Measurements from ENCODE around the gene MST1.
A peak's percentile ranks its signal among the peaks of the same experiment; 100 is the strongest.

MST1 gene

DNA sequence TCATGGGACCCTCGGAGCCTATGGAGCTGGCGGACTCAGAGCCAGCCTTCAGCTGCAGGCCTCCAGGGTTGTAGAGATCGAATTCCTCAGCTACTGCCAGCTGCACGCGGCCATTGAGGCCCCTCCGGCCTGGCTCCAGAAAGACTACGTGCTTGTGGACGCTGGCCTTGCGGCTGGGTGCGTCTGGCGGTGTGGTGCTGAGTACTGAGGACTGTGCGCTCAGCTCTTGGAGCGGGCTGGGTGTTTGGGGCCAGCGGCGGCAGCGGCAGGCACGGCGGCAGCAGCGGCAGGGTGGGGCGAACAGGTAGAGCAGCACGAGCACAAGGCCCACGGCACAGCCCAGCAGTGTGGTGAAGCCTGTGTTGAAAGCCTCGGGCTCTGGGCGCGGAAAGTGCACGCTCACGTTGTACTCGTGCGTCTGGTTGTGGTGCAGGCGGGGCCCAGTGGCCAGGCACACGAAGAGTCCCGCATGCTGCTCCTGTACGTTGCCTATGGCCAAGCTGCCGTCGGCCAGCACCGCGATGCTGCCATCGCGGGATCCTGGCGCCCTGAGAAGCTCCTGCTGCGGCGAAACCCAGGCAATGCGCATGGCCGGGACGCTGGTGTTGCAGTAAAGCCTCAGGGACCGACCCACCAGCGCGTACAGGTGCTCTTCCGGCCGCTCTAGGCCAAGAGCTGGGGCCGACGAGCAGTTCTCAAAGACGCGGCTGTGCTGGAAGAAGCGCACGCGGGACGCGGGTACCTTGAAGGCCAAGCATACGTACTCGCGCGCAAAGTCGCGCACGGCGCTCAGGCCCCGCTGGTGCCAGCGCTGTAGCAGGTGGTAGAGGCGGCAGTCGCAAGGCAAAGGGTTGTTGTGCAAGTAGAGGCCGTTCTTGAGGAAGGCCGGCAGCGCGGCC is 28.9 kb upstream of the MST1 start:
- no peak for DNase-seq (ENCODE audit: low read depth in 2 of 2)

DNA sequence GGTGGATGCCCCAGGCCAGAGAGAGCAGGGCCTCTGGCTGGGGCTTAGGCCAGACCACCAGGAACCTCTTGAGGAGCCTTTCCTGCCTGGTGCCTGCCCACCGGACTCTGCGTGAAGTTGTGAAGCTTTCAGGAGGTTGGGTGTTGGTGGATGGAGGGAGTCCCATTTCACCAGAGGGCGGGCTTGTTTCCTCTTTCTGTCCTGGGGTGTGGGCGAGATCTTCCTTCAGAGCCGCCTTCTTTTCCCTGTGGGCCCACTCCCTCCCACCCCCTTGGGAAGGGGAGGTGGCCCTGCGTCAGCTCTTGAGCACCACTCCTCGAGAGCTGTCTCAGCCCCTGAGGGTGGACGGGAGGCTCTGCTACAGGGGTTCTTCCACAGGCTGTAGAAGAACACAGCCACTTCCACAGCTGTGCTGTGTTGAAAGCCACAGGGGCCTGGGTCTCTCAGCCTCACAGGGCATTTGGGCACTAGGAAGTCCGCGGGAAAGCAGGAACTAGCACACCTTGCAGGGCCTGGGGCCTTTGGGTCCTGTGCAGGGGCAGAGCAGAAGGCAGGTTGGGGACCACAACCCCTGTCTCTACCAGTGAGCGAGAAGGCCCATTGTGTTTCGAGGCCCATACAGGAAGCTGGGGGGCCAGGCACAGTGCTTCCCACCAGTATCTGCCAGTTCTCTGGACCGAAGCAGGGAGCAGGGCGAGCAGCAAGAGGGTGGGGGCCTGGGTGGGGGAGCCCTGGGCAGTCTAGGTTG is 28.1 kb upstream of the MST1 start:
- DNase-seq (ENCODE audit: low read depth in 2 of 2): no peak

DNA sequence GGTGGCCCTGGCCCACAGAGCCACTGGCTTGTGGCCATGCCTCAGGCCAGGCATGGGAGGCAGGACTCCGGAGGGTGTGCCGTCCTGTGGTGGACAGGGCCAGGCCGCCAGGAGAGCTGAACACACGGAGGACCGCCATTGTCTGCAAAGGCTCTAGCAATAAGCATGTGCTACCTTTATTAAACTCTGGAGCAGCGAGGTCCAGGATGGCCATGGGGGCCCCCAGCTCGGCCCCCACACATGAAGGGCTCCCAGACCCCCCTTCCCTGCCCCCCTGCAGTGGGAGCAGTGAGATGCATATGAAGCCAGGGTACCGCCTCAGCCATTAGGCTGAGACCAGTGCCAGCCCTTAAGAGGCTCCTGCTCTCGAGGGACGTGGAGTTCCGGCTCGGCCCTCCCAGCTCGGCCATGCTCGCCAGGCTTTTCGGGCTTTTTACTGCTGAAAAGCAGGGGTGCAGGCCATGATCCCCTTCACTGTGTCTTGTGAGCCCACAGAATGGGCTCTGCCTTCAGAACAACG is 27.5 kb upstream of the MST1 start:
- no peak for DNase-seq (ENCODE audit: low read depth in 2 of 2)

DNA sequence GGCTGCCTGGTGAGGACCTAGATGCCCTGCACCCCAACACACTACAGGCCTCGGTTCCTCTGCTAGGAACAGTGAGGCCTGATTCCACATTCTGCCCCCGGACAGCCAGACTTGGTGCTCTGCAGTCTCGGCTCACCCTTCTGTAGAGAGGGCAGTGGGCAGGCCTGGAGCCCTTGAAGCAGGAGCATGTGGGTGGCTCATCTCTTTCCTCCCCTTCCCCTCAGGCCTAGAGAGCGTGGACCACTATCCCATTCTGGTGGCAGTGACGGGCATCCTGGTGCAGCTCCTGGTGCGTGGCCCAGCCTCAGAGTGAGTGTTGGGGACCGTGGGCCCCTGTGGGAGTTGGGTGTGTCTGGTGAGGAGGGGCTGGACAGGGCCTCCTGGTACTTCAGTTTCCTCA is 26.9 kb upstream of the MST1 start:
- DNase-seq (ENCODE audit: low read depth in 2 of 2): no peak

DNA sequence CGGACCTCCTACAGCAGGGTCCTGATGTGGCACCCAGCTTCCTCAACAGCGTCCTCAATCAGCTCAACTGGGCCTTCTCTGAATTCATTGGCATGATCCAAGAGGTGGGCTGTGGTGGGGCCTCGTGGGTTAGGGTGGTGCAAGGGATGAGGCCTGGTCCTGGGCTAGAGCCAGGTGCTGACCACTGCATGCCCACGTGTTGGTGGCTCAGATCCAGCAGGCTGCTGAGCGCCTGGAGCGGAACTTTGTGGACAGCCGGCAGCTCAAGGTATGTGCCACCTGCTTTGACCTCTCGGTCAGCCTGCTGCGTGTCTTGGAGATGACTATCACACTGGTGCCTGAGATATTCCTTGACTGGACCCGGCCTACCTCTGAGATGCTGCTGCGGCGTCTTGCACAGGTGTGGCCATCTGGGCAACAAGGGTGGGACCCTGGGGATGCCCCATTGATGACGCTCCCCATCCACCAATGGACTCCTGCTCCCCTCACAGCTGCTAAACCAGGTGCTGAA is 26.4 kb upstream of the MST1 start:
- no peak for DNase-seq (ENCODE audit: low read depth in 2 of 2)

DNA sequence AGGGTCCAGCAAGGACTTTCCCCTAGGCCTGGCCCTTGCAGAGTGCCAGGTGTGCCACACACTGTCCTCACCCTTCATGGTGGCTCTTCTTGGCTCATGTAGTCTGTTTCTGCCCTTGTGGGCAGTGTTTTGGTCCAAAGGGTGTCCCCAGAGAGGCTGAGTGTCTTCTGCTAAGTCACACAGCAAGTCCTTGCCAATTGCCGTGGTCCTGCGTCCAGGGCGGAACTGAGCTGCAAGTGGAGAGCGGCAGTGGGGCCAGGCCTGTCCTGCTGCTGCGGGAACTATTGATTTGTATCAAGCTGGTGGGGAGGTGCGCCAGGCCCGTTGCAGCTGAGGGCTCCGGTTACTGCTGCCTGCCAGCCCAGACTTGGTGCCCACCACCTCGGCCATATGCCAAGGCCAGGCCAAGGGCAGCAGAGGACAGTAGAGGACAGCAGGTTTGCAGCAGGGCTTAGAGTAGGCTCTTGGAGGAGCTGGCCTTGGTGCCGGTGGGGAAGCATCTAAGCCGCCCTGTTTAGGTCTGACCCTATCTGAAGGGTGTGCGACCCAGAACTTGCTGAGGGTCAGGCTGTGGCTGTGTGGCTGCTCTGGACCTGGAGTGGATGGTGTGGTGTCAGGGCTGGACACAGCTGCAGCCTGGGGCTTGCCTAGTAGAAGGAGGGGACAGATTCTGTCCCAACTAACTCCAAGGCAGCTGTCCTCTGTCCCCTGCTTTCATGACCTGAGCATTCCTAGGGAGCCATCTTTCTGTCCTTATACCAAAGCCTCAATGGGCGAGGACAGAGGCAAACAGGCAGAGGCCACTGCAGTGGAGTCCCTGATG is 25.7 kb upstream of the MST1 start:
- no peak for DNase-seq (ENCODE audit: low read depth in 2 of 2)

DNA sequence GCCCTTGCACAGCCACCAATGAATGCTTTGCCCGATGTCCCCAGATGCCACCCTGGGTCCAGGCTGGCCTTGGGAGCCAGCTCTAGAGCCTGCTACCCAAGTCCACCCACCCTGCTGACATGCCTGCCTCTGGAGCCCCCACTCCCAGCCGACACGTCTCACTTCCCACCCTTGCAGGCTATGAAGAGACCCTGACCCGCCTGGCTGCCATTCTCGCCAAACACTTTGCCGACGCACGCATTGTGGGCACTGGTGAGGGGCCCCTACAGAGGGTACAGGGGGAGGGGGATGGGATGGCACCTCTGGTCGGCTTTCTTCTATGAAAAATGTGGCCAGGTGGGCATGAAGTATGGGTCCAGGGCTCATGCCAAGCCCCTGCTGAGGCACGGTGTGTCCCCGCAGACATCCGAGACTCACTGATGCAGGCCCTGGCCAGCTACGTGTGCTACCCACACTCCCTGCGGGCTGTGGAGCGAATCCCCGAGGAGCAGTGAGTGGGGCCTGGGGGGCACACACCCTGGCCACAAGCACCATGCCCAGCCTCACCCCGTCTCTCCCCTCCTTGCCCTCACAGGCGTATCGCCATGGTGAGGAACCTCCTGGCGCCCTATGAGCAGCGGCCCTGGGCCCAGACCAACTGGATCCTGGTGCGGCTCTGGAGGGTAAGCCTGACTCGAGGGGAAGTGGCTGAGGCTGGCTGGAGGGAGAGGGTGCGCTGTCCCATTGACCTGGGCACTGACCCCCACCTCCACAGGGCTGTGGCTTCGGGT is 24.2 kb upstream of the MST1 start:
- DNase-seq (ENCODE audit: low read depth in 2 of 2): no peak

DNA sequence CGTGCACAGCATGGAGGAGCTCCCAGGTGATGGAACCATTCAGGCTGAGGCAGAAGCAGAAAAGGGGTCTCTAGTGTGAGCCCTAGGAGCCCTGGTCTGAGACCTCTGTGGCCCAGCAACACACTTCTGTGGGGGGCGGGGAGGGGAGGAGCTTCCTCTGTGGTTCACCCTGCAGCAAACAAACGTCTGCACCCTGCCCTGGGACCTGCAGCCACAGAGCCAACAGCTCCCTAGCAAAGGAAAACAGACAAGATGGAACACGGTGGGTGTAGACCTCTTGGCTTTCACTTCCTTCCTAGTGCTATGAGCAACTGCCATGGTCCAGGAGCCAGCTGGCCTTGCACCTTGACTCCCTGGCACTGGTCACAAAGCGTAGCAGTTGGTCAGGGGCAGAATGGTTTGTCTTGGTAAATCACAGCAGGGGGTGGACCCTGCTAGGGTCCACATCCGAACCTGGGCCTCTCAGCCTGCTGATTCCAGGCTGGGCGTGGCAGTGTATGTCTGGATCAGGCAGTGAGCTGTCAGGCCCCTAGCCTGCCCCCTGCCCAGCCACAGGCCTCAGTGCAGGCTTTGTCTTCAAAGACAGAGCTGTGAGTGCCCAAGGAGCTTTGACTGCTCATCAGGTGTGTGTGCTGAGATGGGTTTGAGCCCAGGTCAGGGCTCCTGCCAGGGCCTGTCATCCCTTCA is 23.5 kb upstream of the MST1 start:
- DNase-seq (ENCODE audit: low read depth in 2 of 2): no peak

DNA sequence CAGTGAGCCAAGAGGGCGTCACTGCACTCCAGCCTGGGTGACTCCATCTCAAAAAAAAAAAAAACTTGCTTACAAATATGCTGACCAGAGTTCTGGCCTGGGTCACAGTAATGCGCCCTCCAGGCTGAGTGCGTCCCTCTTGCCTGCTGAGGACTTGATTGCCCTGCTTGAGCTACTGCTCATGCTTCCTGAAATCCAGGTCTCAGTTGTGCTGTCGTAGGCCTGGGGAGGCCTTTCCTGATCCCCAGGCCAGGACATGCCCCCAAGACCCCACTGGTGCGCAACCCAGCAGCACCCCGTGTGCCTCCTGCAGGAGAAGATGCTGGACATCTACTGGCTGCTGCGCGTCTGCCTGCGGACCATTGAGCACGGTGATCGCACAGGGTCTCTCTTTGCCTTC is 22.9 kb upstream of the MST1 start:
- DNase-seq (ENCODE audit: low read depth in 2 of 2): no peak

DNA sequence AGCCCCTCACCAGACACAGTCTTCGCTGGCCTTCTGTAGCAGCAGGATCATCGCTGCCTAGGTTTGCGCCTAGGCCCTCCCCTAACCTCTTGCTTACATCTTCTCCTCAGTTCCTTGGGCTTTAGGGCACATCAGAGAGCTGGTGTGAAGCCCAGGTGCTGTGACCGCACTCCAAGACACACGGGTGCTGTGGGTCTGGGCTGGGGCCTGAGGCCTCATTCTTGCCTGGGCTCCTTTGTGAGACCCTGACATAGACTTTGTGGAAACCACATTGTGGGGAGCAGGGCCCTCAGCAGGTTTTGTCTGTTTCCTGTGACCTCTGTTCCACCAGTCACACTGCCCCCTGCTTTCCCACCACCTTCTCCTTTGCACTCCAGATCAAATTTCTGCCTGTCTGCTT is 22.2 kb upstream of the MST1 start:
- DNase-seq (ENCODE audit: low read depth in 2 of 2): no peak

DNA sequence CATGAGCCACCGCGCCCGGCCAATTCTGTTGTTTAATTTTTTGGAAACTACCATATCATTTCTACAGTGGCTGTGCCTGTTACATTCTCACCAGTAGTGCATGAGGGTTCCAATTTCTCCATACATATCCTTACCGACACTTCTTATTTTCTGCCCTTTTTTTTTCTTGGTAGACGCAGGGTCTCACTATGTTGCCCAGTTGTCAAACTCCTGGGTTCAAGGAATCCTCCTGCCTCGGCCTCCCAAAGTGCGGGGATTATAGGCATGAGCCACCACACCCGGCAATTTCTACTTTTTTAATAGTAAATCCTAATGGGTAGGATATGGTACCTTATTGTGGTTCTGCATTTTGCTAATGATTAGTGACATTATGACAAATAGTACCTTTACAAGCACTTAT is 20.6 kb upstream of the MST1 start:
- DNase-seq (ENCODE audit: low read depth in 2 of 2): no peak

DNA sequence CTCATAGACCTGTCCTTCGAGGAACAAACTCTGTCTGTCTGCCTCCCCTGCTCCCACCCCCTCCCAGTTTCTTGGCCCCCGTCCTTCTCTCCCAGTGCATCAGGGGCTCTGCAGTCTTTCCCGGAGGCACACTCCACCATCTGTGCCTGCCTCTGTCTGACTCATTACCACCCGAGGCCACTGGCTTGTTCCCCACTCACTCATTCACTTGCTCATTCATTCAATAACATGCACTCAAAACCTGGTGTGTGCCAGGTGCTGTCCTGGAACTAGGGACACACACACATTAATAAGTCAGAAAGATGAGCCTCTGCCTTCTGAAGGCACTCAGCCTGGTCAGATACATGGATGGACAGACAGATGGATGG is 17.8 kb upstream of the MST1 start:
- no peak for DNase-seq (ENCODE audit: low read depth in 2 of 2)

DNA sequence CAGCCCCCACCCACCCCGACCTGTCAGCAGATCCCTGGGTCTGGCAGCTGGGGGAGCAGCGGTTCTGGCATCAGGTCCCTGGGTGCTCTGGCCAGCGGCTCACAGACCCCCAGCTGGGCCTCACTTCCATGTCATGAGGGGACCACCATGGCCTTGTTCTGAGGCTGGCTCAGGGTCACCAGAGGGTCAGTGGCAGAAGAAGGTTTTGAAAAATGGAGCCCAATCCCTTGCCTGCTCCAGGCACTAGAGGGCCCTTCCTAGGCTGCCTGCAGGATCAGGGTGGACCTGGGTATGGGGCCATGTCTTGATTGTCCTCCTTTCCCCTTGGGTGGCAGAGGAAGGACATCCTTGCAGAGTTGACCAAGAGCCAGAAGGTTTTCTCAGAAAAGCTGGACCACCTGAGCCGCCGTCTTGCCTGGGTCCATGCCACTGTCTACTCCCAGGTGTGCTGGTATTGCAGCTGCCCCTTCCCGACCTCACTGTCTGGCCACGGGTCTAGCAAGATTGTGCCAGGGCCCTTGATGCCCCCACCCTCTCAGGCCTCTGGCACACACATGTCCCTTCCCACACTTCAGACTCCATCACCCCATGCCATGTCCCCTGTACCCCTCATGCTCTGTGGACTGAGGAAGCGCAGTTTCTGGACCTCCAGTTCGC is 17.3 kb upstream of the MST1 start:
- DNase-seq (ENCODE audit: low read depth in 2 of 2): no peak

DNA sequence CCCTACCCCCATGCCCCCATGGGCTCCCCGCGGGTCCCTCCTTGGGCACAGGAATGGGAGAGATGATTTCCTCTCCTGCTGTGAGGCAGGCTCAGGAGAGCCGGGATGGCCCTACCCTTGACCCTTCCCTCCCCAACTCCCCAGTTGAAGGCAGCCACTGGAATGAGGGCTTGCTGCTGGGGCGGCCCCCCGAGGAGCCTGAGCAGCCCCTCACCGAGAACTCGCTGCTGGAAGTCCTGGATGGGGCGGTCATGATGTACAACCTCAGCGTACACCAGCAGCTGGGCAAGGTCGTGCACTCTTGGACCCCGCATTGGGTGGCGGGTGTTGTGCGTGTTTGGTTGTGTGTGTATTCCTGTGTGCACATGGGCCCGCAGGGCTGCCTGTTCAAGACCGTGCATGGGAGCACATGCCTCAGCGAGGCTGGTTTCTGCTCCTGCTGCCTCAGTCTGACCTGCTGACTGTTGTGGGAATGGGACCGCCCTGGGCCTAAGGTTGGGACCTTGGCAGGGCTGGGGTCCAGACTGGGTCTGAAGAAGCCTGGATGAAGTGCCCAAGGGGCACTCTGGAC is 16.2 kb upstream of the MST1 start:
- DNase-seq (ENCODE audit: low read depth in 2 of 2): no peak

DNA sequence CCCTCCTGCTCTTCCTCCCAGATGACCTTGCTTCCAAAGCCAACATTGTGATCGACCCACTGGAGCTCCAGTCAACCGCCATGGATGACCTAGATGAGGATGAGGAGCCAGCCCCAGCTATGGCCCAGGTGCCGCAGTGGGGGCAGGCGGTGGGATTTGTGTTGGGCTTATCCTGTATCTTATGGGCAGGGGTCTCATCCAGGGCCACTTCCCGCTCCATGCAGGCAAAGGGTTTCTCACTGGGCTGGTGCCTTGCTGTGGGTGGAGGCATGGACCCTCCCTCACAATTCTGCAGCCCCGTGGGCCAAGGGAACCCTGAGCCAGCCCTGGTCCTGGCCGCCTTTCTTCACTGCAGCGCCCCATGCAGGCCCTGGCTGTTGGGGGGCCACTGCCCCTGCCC is 15.4 kb upstream of the MST1 start:
- no peak for DNase-seq (ENCODE audit: low read depth in 2 of 2)

DNA sequence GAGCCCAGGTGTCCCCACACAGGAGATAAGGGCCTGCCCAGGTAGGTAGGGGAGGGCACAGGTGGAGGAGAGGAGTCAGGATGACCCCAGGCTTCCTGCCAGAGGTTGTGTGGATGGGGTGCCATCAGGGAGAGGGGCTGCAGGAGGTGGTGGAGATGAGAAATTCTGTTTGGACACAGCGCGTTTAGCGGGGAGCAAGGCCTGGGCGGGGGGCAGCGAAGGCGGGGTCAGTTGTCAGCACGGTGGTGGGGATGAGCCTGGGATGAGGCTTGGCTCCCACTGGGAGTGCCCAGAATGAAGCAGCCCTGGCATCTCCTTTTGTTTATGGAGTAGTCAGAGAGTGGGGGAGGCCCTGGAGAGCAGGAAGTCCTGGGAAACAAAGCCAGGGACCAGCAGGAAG is 14.7 kb upstream of the MST1 start:
- DNase-seq (ENCODE audit: low read depth in 2 of 2): no peak

DNA sequence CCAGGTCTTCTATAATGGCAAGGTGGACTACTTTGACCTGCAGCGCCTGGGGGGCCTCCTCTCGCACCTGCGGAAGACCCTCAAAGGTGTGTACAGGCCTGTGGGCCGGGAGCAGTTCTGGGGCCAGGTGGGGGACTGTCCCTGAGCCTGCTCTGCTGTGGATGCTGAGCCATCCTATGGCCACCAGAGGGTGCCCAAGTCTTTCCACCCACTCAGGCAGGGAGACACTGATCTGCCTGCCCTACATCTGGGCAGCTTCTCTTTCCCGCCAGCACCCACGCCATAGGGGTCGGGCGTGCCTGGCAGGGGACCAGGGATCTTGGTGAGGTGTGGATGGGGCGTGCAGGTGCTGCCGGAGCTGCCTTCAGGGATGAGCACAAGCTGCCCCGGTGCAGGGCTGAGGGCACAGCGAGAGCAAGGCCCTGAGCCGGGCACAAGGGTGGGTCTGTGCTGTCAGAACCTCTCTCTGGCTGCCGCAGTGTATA is 14.2 kb upstream of the MST1 start:
- DNase-seq (ENCODE audit: low read depth in 2 of 2): peak; percentile 22 to 25

DNA sequence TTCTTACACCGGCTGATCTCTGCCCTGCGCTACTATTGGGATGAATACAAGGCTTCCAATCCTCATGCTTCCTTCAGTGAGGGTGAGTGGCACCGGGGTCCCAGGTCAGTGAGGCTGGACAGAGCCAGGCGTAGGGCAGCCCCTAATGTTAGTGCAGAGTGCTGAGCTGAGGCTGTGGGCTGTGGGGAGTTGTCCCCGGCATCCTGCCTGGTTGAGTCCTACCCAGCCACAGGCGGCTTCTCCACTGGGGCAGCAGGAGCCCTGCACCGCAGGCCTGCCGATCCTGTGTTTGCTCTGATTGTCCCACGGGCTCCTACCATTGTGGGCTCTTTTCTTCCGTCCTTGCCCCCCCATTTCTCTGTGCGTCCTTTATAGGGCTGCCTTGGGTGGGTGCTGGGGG is 13.4 kb upstream of the MST1 start:
- DNase-seq (ENCODE audit: low read depth in 2 of 2): no peak

DNA sequence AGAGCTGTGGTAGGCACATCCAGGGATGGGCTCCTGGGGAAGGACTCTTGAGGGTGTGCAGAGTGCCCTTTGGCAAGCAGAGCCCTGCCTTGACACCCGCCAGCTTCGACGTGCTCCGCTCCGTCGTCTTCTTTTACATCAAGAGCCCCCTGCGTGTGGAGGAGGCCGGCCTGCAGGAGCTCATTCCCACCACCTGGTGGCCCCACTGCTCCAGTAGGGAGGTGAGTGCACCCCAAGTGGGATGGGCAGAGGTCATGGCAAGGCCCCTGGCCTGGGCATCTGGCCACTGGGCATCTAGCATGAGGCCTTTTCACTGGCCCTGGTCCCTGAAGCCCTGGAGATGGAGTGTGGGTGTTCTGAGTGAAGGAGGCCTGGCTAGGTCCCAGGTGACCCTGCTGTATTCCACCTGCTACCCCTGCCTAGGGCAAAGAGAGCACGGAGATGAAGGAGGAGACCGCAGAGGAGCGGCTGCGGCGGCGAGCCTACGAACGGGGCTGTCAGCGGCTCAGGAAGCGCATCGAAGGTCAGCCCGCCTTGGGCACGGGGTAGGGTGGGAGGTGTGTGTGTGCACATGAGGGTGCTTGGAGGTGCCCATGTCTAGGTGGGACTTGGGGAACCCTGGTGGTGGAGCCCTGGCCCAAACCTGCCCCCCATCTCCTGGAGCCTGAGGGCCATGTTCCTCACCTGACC is 12.3 kb upstream of the MST1 start:
- DNase-seq (ENCODE audit: low read depth in 2 of 2): no peak

All from fibroblast of skin of left quadriceps (primary cell).